ENCODE data around the gene MVB12B. TPM values are rescaled to one million over a fixed set of nuclear protein-coding genes. Genes with fewer than 3 reads are reported as not detected.

The MVB12B gene
- total and polyA plus RNA-seq, 2 of the 8 experiments (the other 6 are each of a cell fraction or from before 2014, with no cell fraction given), result 2.6 to 5.0 TPM

- ChIA-PET CTCF (ENCODE audit: partially characterized antibody) (interaction anchor here (1.0 to 1.5 kb wide), 2 partner anchors 9 to 42 kb away, joined by 3 to 5 read pairs; no protein-coding TSS in a partner anchor), POLR2A (ENCODE audit: partially characterized antibody) (no interaction called here)
- Histone ChIP-seq H2BK5ac (ENCODE audit: low read depth, low read length) (no peak overlapping the region), H2BK15ac (ENCODE audit: low read length) (no peak overlapping the region), H3K27ac (ENCODE audit: low read depth, low read length) (no peak overlapping the region), H3K18ac (ENCODE audit: extremely low read depth, low read length) (no peak overlapping the region), H3K14ac (ENCODE audit: insufficient read length) (no peak overlapping the region), H4K20me1 (replicated peaks in 1 of 2; ENCODE audit: control insufficient read depth in 1 of 2, insufficient read depth in 2 of 2, low read length in 2 of 2) (no peaks in the 10 kb centered on the region), H3K4me1 (replicated peaks in 1 of 4; ENCODE audit: control insufficient read depth in 3 of 4, insufficient read depth in 4 of 4, low read length in 3 of 4) (0 out of 7 replicates have a peak, but pooled peaks cover 0 to 3% (median 0%) of the 10 kb centered on the region in 4 experiments), H3K79me2 (ENCODE audit: control insufficient read depth in 1 of 2, insufficient read depth in 2 of 2, low read length in 2 of 2) (no peaks in the 10 kb centered on the region), H3K4me2 (ENCODE audit: insufficient read depth in 1 of 2, low read depth in 2 of 2, low read length in 2 of 2) (no peak overlapping the region), H4K8ac (ENCODE audit: extremely low read depth, insufficient read depth, low read length) (no peak overlapping the region), H2BK120ac (replicated peaks; ENCODE audit: low read depth, low read length) (no peak overlapping the region), H2BK20ac (ENCODE audit: low read length) (no peak overlapping the region), H3K9me3 (ENCODE audit: insufficient read depth in 2 of 2, low read depth in 1 of 2, low read length in 1 of 2) (no peaks in the 10 kb centered on the region), H3K56ac (replicated peaks; ENCODE audit: insufficient read length, low read depth, low read length) (no peak overlapping the region), H2BK12ac (ENCODE audit: low read depth, low read length) (no peak overlapping the region), H3K4ac (replicated peaks; ENCODE audit: insufficient read length, low read depth, low read length) (no peak overlapping the region), H3K4me3 (ENCODE audit: extremely low read depth in 1 of 4, insufficient read depth in 2 of 4, low read depth in 3 of 4, low read length in 4 of 4) (no peak overlapping the region), H4K5ac (ENCODE audit: insufficient read length, low read depth, low read length) (no peak overlapping the region), H3K27me3 (replicated peaks in 1 of 4; ENCODE audit: control insufficient read depth in 3 of 4, extremely low read depth in 1 of 4, insufficient read depth in 3 of 4, low read length in 3 of 4) (no peaks in the 10 kb centered on the region), H3K9ac (replicated peaks in 1 of 4; ENCODE audit: extremely low read depth in 1 of 4, low read depth in 3 of 4, low read length in 3 of 4) (no peak overlapping the region), H3K23me2 (ENCODE audit: low read depth, low read length) (no peaks in the 10 kb centered on the region), H3K36me3 (ENCODE audit: control insufficient read depth in 2 of 4, insufficient read depth in 4 of 4, low read length in 3 of 4) (no peaks in the 10 kb centered on the region), H2AK5ac (ENCODE audit: low read depth, low read length) (no peak overlapping the region), H2AFZ (ENCODE audit: low read length) (no peak overlapping the region), H4K91ac (replicated peaks; ENCODE audit: insufficient read length, low read length) (no peak overlapping the region), H3K79me1 (ENCODE audit: low read depth, low read length) (no peaks in the 10 kb centered on the region), H3K23ac (ENCODE audit: insufficient read length) (no peak overlapping the region)
- TF ChIP-seq EZH2 (IDR thresholded peaks at IDR 0.05; ENCODE audit: low read depth, low read length, severe bottlenecking) (no peak), USF2 (IDR thresholded peaks at IDR 0.05; ENCODE audit: low read length) (no peak), TAF7 (optimal IDR thresholded peaks at IDR 0.05; ENCODE audit: borderline replicate concordance, low read depth, low read length) (no peak), ASH2L (IDR thresholded peaks at IDR 0.05; ENCODE audit: low read length) (no peak), BRCA1 (IDR thresholded peaks at IDR 0.05; ENCODE audit: low read depth, low read length) (no peak), YY1 (IDR thresholded peaks at IDR 0.05; ENCODE audit: low read depth, low read length) (no peak), CTBP2 (IDR thresholded peaks at IDR 0.05; ENCODE audit: borderline replicate concordance, insufficient read depth, insufficient read length, low read length) (no peak), ZNF274 (IDR thresholded peaks at IDR 0.05; ENCODE audit: borderline replicate concordance, extremely low read depth, low read length) (no peak), KDM5A (IDR thresholded peaks at IDR 0.05; ENCODE audit: low read length) (no peak), EP300 (IDR thresholded peaks at IDR 0.05; ENCODE audit: borderline replicate concordance in 1 of 2, low read depth in 2 of 2, low read length in 2 of 2) (no peak), TEAD4 (IDR thresholded peaks at IDR 0.05; ENCODE audit: low read depth, low read length) (no peak), CEBPB (IDR thresholded peaks at IDR 0.05; ENCODE audit: low read depth, low read length) (no peak), E2F6 (IDR thresholded peaks at IDR 0.05) (no peak)
- 96% methylated on average over 5 of the region's 5 CpGs; no CpG with 5 or more reads in 1 of the 2 experiments for WGBS, 2 experiments (ENCODE audit: extremely low coverage in 1 of 2, insufficient coverage in 1 of 2, insufficient read length in 1 of 2, insufficient replicate concordance in 2 of 2, low coverage in 1 of 2, low lambda C conversion rate in 2 of 2, missing lambda C conversion rate in 1 of 2)
- FAIRE-seq, result no peak
- no peak for DNase-seq (ENCODE audit: low read depth in 1 of 2, low spot score in 2 of 2)
Measured at GRCh38 chr9:126439402-126439765, 112.8 kb downstream of the MVB12B start.
